HUES48 (cell line): ENCODE measurements around the gene PRSS21.

Source experiments
- H3K27ac ChIP-seq: one replicate; pipeline ENCODE4 v1.7.0; 2013; ENCODE audit warnings: low read depth, low read length, inconsistent platforms
- H3K27me3 ChIP-seq: 2 replicates; pipeline ENCODE4 v1.6.1; 2013; ENCODE audit warnings: mild to moderate bottlenecking, low read length; ENCODE audit not compliant: control insufficient read depth, insufficient read depth
- H3K36me3 ChIP-seq: 2 replicates; pipeline ENCODE4 v1.6.1; 2013; ENCODE audit warnings: low read length; ENCODE audit not compliant: control insufficient read depth, insufficient read depth
- H3K4me1 ChIP-seq: 2 replicates; pipeline ENCODE4 v1.6.1; 2013; ENCODE audit warnings: mild to moderate bottlenecking, low read length; ENCODE audit not compliant: control insufficient read depth, insufficient read depth
- H3K4me3 ChIP-seq: 2 replicates; pipeline ENCODE4 v1.5.1; 2013; ENCODE audit warnings: mild to moderate bottlenecking, low read depth, low read length
- H3K9ac ChIP-seq: 2 replicates; pipeline ENCODE4 v1.6.1; 2013; ENCODE audit warnings: mild to moderate bottlenecking, low read depth, low read length, moderate library complexity
- H3K9me3 ChIP-seq: 2 replicates; pipeline ENCODE4 v1.6.1; 2013; ENCODE audit warnings: low read length; ENCODE audit not compliant: control insufficient read depth, insufficient read depth

PRSS21 gene

DNA sequence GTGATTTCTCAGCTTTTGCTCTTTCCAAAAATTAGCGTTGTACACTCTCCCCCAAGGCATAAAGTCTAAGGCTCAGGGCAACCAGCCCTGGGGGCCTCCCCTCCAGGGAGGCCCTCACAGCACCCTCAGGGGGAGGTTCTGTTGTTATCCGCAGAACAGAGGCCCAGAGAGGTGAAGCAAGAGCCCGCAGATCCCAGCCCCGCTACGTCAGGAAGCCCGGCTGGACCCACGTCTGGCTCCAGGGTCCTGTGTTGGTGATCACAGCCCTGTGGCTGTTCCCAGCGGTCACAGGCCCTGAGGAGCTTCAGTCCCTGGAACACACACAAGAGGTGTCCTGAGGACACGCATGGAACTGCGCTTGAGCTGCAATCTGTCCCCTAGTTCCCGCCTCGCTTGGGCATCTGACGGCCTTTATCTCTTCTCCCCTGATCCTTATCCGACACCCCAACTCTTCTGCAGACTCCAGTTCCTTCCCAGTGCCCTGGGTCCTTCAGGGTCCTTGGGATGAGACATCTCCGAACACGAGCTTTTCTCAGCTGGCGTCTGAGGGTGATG is 11.9 kb downstream of the PRSS21 start:
- Histone ChIP-seq H3K36me3 (no peaks in the 10 kb centered on the region), H3K9me3 (no peaks in the 10 kb centered on the region), H3K27me3 (no peaks in the 10 kb centered on the region), H3K4me1 (no peaks in the 10 kb centered on the region), H3K4me3 (no peak overlapping the region), H3K9ac (no peak overlapping the region), H3K27ac (no peak overlapping the region)

DNA sequence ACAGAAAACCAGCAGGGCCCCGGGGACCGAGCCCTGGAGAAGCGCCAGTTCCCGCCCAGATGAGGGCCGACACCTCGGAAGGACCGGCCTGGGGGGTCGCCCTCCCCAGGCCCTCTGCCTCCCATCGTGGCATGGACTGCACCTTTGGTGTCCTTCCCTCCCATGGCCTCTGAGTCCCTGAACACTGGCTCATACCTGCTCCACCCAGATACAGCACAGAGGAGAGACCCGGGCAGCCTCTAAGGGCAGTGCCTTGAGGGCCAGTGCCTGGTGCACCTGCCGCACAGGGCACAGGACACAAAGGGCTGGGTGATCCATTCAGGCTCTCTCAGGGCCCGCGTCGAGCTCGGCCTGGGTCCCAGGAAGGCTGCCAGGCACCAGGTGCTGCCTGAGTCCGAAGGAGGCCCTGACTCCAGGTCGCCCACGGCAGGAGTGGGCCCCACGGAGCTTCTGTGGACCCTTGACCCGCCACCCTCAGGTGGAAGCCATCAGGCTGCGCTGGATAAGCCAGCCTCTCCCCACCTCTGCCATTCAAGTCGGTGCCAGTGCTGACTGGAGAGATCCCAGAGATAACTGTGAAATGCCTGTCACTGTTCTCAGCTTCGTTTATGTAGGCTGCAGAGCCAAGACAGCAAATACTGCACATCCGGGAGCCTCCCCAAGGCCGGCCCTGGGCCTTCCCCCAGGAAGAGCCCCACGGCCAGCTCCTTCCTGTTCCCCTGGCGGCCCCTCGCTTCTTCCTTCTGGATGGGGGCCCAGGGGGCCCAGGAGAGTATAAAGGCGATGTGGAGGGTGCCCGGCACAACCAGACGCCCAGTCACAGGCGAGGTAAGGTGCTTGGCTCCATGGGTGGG is 12.7 kb downstream of the PRSS21 start, which contains the start of gene ZG16B:
Gene ZG16B, plus strand, starts transcription at position 803 of the 854 bp plus-strand sequence. CDS start 139 bp downstream, outside the sequence.
- H3K27me3 ChIP-seq = no peaks in the 10 kb centered on the region
- H3K9me3 ChIP-seq = no peaks in the 10 kb centered on the region
- no peaks in the 10 kb centered on the region for H3K4me1 ChIP-seq
- no peaks in the 10 kb centered on the region for H3K36me3 ChIP-seq
- H3K9ac ChIP-seq = no peak within 1 kb of the TSS
- H3K27ac ChIP-seq = no peak within 1 kb of the TSS
- no peak within 1 kb of the TSS for H3K4me3 ChIP-seq

DNA sequence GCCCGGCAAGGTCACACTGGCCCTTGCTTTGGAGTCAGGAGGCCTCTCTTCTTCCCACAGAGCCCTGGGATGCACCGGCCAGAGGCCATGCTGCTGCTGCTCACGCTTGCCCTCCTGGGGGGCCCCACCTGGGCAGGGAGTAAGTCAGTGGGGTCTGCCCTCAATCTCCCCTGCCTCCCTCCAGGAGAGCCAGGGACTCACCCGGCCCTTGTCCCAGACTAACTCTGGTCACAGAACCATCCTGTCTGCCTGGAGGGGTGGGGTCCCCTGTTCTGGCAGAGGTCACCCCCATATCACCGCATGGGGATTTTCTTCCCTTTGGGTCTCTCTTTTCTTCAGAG is 13.3 kb downstream of the PRSS21 start:
- H3K36me3 ChIP-seq = no peaks in the 10 kb centered on the region
- H3K27me3 ChIP-seq = no peaks in the 10 kb centered on the region
- H3K27ac ChIP-seq = no peak overlapping the region
- H3K9me3 ChIP-seq = no peaks in the 10 kb centered on the region
- H3K9ac ChIP-seq = no peak overlapping the region
- no peak overlapping the region for H3K4me3 ChIP-seq
- no peaks in the 10 kb centered on the region for H3K4me1 ChIP-seq

DNA sequence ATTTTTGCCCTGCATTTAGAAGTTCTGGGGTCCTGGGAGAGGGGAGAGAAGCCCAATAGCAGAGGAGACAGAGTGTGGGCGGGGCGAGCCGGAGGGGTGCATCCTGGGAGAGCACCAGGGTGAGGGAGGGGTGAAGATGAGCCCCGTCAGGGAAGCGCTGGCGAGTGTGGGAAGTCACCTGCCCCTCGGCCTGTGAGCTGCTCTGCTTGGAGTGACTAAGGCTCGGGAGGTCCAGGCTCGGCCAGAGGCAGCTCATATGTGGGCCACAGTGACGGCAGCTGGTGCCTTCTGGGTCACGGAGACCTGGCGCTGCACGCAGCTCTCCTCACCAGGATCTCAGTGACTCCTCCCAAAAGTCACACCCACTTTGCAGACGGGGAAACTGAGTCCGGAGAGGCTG is 14.2 kb downstream of the PRSS21 start:
- H3K4me3 ChIP-seq = no peak overlapping the region
- no peaks in the 10 kb centered on the region for H3K36me3 ChIP-seq
- no peak overlapping the region for H3K27ac ChIP-seq
- H3K27me3 ChIP-seq = no peaks in the 10 kb centered on the region
- peaks cover 6% of the 10 kb centered on the region for H3K4me1 ChIP-seq
- H3K9ac ChIP-seq = no peak overlapping the region
- no peaks in the 10 kb centered on the region for H3K9me3 ChIP-seq

DNA sequence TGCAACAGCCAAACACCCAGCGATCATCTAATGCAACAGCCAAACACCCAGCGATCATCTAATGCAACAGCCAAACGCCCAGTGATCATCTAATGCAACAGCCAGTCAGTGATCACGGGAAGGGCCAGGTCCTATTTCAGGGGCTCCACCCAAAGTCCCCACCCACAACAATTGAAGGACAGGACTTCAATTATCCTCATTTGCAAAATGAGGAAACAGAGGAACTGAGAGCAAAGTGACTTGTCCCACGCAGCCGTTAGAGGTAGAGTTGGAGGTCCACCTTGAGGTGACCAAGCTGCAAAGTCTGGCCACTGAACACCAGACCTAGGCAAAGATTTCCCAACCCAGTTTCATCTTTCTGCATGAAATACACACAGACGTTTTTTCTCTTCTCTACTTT is 16.7 kb downstream of the PRSS21 start:
- Histone ChIP-seq H3K36me3 (no peaks in the 10 kb centered on the region), H3K4me1 (peaks cover 6% of the 10 kb centered on the region), H3K27me3 (no peaks in the 10 kb centered on the region; the same call in 1 of the 2 replicates), H3K9ac (no peak overlapping the region), H3K4me3 (no peak overlapping the region), H3K27ac (no peak overlapping the region), H3K9me3 (no peaks in the 10 kb centered on the region)

DNA sequence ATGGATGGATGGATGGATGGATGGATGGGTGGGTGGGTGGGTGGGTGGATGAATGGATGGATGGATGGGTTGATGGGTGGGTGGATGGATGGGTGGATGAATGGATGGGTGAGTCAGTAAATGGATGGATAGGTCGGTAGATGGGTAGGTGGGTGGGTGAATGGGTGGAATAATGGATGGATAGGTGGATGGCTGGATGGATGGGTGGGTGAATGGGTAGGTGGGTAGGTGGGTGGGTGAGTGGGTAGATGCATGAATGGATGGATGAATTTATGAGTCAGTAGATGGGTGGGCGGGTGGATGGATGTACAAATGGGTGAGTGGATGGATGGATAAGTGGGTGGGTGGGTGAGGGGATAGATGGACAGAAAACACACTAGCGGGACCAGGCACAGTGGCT is 17.9 kb downstream of the PRSS21 start:
- Histone ChIP-seq H3K27ac (peak overlapping the region; percentile 86), H3K9me3 (no peaks in the 10 kb centered on the region), H3K9ac (no peak overlapping the region)

DNA sequence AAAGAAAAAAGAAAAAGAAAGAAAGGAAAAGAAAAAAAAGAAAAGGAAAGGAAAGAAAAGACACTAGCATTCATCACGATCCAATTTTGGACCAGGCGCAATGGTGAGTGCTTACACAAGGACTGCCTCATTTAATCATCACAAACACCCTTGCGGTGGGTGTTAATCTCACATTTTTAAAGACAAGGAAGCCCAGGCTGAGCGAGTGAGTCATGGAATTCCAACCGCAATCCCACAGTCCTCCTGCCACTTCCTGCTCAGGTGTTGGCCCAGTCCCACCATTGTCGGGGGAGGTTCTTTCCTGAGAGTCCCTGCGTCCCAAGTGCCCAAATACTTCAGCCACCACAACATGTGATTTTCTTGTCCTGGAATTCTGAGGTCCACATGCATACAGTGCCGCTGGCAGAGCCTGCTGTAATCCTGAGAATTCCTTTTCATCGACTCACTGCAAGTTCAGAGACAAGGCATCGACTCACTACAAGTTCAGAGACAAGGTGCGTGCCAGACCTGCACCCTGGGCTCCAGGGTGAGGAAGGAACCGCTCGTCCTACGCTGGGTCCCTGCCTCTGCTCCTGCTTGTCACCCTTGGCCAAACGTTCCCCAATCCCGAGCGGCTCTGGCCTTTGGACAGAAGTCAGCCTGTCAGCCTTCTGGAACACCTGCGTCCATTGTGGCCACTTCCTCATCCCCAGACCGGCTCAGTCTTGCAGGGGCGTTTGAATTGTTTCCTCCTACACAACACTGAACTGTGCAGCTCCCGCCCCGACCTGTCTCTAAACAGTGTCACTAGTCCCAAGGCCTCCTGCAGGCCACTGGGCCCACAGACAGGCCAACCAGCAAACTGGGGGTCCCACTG is 18.8 kb downstream of the PRSS21 start:
- H3K27me3 ChIP-seq = no peaks in the 10 kb centered on the region; the same call in 1 of the 2 replicates
- peak overlapping the region; percentile 22; the same call in 1 of the 2 replicates for H3K9ac ChIP-seq
- peak overlapping the region; percentile 86 for H3K27ac ChIP-seq
- peaks cover 6% of the 10 kb centered on the region for H3K4me1 ChIP-seq
- H3K9me3 ChIP-seq = no peaks in the 10 kb centered on the region
- no peak overlapping the region for H3K4me3 ChIP-seq
- no peaks in the 10 kb centered on the region for H3K36me3 ChIP-seq

More for the DNA sequence above, 17.9 kb downstream of the PRSS21 start:
- no peaks in the 10 kb centered on the region for H3K36me3 ChIP-seq
- peaks cover 6% of the 10 kb centered on the region for H3K4me1 ChIP-seq
- H3K4me3 ChIP-seq = no peak overlapping the region
- H3K27me3 ChIP-seq = no peaks in the 10 kb centered on the region; the same call in 1 of the 2 replicates

DNA sequence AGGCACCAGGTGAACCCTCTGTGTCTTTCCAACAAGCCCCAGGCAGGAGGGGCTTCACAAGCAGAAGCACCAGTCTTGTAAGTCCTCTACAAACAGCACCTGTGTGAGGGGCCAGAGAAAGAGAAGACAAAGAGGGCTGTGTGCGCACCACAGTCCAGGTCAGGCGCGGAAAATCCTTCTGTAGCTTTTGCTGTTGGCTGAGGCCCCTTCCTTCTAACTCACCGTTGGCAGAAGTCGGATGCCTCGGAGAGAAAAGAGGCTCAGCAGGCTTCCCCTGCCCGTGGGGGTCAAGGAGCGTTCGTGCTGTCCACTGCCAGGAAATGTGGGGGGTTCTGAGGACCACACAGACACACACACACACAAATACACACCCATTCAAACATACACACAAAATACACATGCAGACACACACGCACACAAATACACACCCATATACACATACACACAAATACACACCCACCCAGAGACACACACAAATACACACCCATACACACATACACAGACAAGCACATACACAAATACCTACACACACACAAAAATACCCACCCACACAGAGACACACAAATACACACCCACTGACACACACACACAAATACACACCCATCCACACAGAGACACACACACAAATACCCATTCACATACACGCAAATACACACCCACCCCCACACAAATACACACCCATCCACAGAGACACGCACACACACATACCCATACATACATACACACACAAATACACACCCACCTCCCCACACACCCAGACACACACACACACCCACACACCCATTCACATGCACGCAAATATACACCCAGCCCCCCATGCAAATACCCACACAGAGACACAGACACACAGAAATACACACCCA is 19.8 kb downstream of the PRSS21 start:
- Histone ChIP-seq H3K27me3 (no peaks in the 10 kb centered on the region; the same call in 1 of the 2 replicates), H3K36me3 (no peaks in the 10 kb centered on the region), H3K4me1 (peaks cover 6% of the 10 kb centered on the region), H3K9me3 (no peaks in the 10 kb centered on the region), H3K27ac (peak overlapping the region; percentile 86), H3K4me3 (no peak overlapping the region), H3K9ac (no peak overlapping the region)

DNA sequence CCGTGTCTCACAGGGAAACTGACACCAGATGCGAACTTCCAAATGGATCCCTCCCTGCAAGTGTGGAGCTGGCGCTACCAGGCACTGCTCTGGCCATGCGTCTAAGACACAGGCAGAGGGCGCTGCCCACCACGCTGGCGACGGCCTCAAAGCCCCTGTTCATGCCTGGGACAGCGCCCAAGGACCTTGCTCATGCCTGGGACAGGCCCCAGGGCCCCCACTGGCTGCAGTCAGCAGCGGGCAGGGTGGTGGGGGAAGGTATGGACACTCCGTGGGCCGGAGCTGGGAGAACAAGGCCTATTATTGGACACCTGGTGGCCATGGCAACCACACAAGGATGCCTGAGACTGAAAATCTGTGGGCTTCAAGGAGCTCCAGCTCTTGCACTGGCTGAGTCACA is 21.9 kb downstream of the PRSS21 start:
- H3K9me3 ChIP-seq = no peaks in the 10 kb centered on the region
- H3K27me3 ChIP-seq = no peaks in the 10 kb centered on the region; the same call in 1 of the 2 replicates
- H3K4me1 ChIP-seq = peaks cover 6% of the 10 kb centered on the region
- H3K27ac ChIP-seq = no peak overlapping the region
- no peak overlapping the region for H3K9ac ChIP-seq
- no peaks in the 10 kb centered on the region for H3K36me3 ChIP-seq
- H3K4me3 ChIP-seq = no peak overlapping the region
